Neural progenitor cell (in vitro differentiated cells): ENCODE results near the gene MSI2.

Source experiments
- EZH2 ChIP-seq: fragments of 200-600 bp; sonication (generic); IDR thresholded peaks from 2 replicates; pipeline ENCODE4 v1.6.1; 2017; ENCODE audit warnings: antibody characterized with exemption, mild to moderate bottlenecking, moderate library complexity
- TF ChIP-seq, protein P1 (sequence below): fragments of 200-600 bp; sonication (generic); IDR thresholded peaks from 2 replicates; pipeline ENCODE4 v1.5.1; 2017; ENCODE audit warnings: antibody characterized with exemption, mild to moderate bottlenecking

DNA sequence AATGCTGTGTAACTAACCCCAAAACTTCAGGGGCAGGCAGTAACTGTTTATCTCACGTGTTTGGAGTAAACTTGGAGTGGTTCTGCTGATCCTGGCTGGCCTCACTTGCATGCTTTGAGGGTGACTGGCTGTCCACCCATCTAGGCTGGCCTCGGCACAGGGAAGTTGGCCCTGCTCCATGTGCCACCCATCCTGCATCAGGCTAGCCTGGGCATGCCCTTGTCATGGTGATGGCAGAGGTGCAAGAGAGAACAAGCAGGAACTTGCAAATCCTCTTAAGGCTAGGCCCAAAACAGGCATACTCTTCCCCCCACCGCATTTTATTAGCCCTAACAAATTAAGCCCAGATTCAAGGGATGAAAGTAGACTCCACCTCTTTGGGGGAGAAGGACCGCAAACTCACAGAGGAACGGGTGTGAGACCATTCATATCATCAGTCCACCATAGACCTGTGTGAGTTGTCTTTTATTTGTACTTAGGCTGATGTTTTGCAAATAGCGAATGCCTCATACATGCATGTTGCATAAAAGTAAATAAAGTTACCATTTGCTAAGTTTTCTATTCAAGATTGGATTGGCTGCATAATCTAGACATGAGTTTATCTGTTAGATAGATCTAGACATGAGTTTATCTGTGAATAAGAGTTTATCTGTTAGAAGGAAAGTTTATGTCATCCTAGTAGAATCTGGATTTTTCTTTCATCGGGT is 267.8 kb downstream of the MSI2 start:
- TF ChIP-seq, protein P1, sequence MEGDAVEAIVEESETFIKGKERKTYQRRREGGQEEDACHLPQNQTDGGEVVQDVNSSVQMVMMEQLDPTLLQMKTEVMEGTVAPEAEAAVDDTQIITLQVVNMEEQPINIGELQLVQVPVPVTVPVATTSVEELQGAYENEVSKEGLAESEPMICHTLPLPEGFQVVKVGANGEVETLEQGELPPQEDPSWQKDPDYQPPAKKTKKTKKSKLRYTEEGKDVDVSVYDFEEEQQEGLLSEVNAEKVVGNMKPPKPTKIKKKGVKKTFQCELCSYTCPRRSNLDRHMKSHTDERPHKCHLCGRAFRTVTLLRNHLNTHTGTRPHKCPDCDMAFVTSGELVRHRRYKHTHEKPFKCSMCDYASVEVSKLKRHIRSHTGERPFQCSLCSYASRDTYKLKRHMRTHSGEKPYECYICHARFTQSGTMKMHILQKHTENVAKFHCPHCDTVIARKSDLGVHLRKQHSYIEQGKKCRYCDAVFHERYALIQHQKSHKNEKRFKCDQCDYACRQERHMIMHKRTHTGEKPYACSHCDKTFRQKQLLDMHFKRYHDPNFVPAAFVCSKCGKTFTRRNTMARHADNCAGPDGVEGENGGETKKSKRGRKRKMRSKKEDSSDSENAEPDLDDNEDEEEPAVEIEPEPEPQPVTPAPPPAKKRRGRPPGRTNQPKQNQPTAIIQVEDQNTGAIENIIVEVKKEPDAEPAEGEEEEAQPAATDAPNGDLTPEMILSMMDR: no peak
- TF ChIP-seq EZH2: no peak
